Measurements from ENCODE around the gene LRRFIP1.

Gene LRRFIP1

DNA sequence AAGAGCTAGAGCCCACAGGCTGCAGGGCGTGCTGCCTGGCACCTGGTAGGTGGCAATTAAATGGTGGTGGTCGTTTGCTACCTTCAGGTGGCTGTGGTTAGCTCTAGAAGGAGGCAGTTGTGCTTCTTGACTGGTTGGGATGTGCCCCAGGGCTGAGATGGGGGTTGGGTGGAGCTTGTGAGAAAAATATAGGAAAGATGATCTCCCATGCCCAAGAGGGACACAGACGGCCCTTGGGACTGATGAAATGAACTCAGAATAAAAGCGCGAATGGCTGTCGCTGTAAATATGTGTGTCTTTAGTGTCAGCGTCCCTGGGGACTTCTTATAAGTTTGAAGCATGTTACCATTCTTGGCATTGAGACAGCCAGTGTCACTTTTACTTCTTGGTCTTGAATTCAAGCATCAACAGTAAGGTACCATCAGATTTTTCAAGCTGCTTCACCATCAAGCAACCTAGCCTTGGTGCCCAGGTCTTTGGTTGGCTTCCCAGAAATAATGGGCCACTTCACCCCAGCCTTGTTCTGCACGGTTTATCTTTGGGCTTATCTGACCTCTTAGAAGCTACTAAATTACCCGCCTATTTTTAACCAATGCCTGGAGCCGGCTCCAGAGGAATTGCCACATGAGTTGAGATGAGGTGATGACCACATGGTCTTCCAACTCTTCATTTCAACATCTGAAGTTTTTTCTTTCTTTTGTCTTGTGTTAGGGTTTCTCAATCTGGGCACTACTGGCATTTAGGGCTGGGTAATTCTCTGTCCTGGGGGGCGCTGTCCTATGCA is 11.9 kb downstream of the LRRFIP1 start:
- DNase-seq (ENCODE audit: low read depth in 2 of 2) = no peak

DNA sequence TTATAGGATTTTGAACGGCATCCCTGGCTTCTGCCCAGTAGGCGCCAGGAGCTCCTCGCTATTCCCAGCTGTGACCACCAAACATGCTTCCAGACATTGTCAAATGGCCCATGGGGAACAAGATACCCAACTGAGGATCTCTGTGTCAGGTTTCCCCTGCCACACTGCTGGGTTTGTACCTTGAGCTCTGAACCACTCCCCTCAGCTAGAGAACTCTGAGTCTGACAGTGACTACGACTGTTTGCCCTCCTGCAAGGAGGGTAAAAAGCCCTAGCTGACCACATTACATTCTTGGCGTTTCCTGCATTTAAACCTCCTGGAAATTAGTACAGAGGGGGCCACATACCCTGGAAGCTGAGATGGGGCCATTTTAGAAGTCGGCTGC is 12.4 kb downstream of the LRRFIP1 start:
- no peak for DNase-seq (ENCODE audit: low read depth in 2 of 2)

GRCh38 chr2:237640493-237640998 is 13.2 kb downstream of the LRRFIP1 start:
- no peak for DNase-seq (ENCODE audit: low read depth in 2 of 2)

GRCh38 chr2:237642038-237642734 is 14.8 kb downstream of the LRRFIP1 start:
- DNase-seq (ENCODE audit: low read depth in 2 of 2) = no peak

GRCh38 chr2:237643066-237643465 is 15.7 kb downstream of the LRRFIP1 start:
- DNase-seq (ENCODE audit: low read depth in 2 of 2) = no peak

GRCh38 chr2:237643582-237644380 is 16.4 kb downstream of the LRRFIP1 start:
- no peak for DNase-seq (ENCODE audit: low read depth in 2 of 2)

DNA sequence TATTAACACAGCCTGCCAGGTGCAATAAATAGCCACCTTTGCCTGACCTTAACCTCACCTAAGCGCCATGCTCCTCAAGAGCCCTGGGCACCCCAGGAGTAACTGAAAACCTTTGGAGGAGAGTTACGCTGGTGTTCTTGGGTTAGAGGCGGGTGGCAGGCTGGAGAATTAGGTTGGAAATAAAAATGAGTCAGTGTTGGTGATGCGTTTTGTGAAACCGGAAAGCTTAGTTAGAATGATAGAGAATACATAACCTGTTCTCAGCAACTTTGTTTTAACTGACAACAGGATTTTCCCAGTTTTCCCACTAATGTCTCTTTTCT is 17.0 kb downstream of the LRRFIP1 start:
- DNase-seq (ENCODE audit: low read depth in 2 of 2) = no peak

- DNase-seq (ENCODE audit: low read depth in 2 of 2) = no peak
Measured at GRCh38 chr2:237645261-237645660, 17.9 kb downstream of the LRRFIP1 start.

DNA sequence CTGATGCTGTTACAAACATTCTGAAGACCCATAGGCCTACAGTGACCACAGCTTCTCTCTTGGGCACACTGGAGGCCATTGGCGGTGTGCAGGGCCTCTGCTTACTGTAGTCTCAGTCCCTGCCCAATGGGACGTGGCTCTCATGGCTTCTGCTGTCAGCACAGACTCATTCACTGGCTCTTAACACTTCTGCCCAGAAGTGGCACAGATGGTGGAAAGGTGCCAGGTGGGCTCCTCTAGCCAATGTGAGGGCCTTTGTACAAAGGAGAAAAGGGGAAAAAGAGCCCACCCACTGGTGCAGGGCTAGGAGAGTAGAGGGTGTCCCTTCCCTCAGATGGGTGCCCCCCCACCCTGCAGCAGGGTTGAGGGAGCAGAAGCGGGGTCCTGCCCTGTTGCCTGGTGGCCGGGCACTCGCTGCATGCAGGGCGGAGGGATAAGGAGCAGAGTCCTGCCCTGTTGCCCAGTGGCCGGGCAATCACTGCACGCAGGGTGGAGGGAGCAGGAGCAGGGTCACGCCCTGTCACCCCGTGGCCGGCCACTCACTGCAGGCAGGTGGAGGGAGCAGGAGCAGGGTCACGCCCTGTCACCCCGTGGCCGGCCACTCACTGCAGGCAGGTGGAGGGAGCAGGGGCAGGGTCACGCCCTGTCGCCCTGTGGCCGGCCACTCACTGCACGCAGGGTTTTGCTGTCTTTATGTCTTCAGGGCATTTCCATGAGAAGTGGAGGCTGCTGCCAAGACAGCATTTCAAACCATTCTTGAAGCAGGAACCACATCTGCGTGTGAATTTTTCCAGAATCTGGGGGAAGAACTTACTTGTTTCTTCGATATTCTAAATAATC is 20.0 kb downstream of the LRRFIP1 start:
- no peak for DNase-seq (ENCODE audit: low read depth in 2 of 2)

GRCh38 chr2:237648016-237648381 is 20.6 kb downstream of the LRRFIP1 start:
- DNase-seq (ENCODE audit: low read depth in 2 of 2) = no peak

- no peak for DNase-seq (ENCODE audit: low read depth in 2 of 2)
Measured at GRCh38 chr2:237649541-237650454, 22.4 kb downstream of the LRRFIP1 start.

DNA sequence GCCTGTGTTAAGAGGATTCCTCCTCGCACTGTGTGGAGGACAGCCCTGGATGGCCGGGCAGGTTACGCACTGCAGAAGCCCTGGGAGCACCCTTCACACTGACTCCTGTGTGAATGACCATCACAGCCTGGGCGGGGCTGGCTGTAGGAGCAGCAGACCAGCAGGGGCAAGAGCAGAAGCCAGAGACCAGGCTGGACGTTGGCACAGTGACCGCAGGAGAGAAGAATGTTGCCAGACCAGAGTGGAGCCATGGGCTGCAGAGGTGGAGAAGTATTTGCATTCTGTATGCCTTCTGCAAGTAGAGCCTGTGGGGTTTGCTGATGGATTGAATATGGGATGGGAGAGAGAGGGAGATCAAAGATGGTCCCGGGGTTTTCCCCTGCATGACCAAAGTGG is 23.1 kb downstream of the LRRFIP1 start:
- no peak for DNase-seq (ENCODE audit: low read depth in 2 of 2)

DNA sequence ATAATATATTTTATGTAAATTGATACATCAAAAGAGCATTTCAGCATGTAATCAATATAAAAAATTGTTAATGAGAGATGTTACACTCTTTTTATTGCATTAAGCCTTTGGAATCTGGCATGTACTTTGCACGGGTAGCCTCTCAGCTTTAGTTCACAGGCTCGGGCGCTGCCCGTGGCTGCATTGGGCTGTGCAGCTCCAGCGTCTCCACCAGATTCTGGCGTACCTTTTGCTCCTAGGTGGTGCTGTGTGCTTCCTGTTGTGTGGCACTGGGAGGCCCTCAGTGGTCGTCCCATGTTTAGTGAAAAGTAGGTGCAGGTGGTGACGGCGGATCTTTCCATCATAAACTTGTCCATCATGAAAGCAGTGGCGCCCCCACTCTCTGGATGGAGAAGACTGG is 24.4 kb downstream of the LRRFIP1 start:
- DNase-seq (ENCODE audit: low read depth in 2 of 2) = no peak

GRCh38 chr2:237652181-237652580 is 24.8 kb downstream of the LRRFIP1 start:
- DNase-seq (ENCODE audit: low read depth in 2 of 2) = no peak

DNA sequence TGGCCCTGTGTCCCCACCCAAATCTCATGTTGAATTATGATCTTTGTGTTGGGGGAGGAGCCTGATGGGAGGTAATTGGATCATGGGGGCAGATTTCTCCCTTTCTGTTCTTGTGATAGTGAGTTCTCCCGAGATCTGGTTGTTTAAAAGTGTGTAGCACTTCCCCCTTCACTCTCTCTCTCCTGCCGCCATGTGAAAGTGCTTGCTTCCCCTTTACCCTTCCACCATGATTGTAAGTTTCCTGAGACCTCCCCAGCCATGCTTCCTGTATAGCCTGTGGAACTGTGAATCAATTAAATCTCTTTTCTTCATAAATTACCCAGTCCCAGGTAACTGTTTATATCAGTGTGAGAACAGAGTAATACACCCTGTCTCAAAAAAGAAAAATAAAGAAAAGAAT is 25.5 kb downstream of the LRRFIP1 start:
- DNase-seq (ENCODE audit: low read depth in 2 of 2) = no peak

GRCh38 chr2:237653776-237654558 is 26.6 kb downstream of the LRRFIP1 start:
- DNase-seq (ENCODE audit: low read depth in 2 of 2) = no peak

DNA sequence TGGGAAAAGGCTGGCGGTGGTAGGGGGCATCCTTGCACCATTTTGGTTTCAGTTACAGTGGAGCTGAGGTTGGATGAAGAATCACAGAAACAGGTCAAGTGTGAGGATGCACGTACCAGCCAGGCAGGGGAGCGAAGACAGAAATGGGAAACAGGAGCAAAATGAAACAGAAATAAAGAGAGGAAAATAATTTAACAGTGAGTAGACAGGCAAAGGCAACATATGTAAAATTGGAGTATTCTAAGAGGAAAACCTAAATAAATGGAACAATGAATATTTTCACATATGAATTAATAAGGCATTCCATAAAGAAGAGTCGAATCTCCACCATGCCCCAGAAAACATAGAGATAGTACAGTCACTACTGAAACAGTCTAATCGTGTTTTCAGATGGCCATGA is 29.7 kb downstream of the LRRFIP1 start:
- no peak for DNase-seq (ENCODE audit: low read depth in 2 of 2)

GRCh38 chr2:237660381-237660900 is 33.1 kb downstream of the LRRFIP1 start:
- DNase-seq (ENCODE audit: low read depth in 2 of 2) = no peak

GRCh38 chr2:237661270-237661669 is 33.9 kb downstream of the LRRFIP1 start:
- no peak for DNase-seq (ENCODE audit: low read depth in 2 of 2)
